Stimulated activated CD8-positive, alpha-beta memory T cell treated with anti-CD3 and anti-CD28 coated beads, Interleukin-7, amount 100 ng/mL, for 1 hour (primary cell): Measurements from ENCODE around the gene MUC12.
A peak's percentile ranks its signal among the peaks of the same experiment; 100 is the strongest.
"Not testable (repeated sequence)": the region's sequence is repeated elsewhere in the genome, so short reads cannot be mapped to it uniquely, and the experiment has no call there.

ENCODE experiments used
- DNase-seq, 2 donors: peaks; one replicate each; pipeline ENCODE4 v3.0.0-alpha.2; 2020; ENCODE audit warnings: low read depth in 2 of 2

MUC12 gene

DNA sequence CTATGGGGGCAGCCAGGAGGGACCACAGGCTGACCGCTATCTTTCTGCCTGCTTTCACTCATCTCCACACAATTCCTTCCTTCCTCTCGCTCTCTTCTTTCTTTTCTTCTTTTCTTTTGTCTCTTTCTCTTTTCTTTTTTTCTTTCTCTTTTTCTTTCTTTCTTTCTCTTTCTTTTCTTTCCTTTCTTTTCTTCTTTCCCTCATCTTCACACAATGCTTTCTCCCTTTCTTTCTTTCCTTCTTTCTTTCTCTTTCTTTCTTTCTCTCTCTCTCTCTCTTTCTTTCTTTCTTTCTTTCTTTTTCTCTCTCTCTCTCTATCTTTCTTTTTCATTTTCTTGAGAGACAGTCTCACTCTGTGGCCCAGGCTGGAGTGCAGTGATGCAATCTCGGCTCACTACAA lies 6.8 kb upstream of the MUC12 start:
- no peak for DNase-seq

DNA sequence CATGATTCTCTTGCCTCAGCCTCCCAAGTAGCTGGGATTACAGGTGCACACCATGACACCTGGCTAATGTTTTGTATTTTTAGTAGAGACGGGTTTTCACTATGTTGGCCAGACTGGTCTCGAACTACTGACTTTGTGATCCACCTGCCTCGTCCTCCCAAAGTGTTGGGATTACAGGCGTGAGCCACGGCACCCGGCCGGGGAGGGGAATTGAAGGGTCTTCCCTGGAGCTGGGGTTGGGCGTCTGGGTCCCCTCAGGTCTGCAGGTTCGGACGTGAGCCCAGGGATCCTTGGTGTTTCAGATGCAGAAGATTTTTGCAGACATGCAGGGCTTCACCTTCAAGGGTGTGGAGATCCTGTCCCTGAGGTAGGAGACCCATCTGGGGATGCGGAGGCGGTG lies 6.0 kb upstream of the MUC12 start:
- DNase-seq: no peak

DNA sequence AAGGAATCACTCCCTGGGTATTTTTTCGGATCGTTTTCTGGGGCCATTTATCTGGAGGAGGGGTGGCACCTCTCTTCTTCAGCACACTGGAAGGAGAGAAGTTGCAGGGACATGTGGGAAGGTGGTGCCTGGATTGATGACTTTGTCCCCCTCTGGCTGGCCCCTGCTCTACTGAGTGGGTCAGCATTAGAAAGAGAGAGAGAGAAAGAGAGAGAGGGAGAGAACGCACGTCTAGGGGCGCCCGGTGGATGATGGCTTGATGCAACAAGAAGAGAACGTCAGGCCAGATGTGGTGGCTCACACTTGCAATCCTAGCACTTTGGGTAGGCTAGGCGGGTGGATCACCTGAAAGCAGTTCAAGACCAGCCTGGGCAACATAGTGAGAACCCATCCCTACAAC lies 5.5 kb upstream of the MUC12 start:
- DNase-seq: no peak

DNA sequence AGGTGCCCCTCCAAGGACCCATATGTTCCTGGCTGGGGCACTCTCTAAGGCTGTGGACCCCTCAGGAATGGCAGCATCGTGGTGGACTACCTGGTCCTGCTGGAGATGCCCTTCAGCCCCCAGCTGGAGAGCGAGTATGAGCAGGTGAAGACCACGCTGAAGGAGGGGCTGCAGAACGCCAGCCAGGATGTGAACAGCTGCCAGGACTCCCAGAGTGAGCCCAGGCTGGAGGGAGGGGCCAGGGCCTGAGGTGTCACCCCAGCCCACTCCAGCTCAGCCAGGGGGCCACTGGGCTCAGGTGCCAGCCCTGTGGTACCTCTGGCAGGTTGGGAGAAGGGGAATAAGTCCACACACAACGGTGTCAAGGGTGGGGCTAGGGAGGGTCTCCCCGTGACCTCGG lies 4.7 kb upstream of the MUC12 start:
- DNase-seq: no peak

DNA sequence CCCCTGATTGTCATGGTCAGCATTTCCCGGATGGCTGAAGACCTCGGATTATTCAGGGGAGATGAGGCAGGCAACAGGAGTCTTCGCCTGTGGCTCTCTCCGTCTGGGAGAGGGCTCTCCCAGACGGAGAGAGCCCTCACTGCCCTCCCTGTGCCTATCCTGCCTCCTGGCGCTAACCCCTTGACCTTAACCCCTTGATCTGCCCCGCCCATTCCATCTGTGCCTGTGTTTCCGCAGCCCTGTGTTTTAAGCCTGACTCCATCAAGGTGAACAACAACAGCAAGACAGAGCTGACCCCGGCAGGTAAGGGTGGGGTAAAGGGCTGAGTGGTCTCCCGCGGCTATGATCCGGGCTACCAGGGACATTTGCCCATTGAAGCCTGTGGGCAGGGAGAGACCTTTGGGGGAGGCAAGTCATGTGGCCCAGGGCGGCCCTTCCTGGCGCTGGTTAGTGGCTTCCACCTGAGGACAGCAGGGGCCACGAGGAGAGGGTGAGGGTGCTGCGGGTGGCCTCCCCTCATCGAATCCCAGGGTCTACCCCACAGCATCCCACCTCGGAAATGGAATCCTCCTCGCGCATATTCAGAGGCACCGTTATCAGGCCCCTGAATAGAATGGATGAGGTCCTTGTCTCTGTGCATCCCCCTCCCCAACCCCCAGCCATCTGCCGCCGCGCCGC lies 4.2 kb upstream of the MUC12 start:
- no peak for DNase-seq

DNA sequence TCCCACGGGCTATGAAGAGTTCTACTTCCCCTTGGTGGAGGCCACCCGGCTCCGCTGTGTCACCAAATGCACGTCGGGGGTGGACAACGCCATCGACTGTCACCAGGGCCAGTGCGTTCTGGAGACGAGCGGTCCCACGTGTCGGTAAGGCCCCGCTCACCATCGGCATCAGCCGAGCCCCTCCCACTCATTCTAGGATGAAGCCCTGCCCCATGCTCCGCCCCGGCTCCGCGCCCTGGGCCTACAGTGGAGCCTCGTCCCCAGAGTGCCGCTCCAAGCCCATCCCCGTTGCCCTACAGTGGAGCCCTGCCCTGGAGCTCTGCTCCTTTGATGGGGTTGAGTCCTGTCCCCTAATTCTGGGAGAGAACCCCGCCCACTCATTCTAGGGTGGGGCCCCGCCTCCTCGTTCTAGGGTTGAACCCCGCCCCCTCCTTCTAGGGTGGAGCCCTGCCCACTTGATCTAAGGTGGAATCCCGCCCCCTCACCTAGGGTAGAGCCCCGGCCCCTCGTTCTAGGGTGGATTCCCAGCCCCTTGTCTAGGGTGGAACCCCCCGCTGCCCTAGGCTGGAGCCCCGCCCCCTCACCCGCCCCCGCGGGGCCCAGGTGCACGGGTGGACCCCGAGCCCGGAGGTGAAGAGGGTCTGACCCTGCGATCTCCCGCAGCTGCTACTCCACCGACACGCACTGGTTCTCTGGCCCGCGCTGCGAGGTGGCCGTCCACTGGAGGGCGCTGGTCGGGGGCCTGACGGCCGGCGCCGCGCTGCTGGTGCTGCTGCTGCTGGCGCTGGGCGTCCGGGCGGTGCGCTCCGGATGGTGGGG lies 3.4 kb upstream of the MUC12 start:
- DNase-seq: peak; percentile 42 to 53

DNA sequence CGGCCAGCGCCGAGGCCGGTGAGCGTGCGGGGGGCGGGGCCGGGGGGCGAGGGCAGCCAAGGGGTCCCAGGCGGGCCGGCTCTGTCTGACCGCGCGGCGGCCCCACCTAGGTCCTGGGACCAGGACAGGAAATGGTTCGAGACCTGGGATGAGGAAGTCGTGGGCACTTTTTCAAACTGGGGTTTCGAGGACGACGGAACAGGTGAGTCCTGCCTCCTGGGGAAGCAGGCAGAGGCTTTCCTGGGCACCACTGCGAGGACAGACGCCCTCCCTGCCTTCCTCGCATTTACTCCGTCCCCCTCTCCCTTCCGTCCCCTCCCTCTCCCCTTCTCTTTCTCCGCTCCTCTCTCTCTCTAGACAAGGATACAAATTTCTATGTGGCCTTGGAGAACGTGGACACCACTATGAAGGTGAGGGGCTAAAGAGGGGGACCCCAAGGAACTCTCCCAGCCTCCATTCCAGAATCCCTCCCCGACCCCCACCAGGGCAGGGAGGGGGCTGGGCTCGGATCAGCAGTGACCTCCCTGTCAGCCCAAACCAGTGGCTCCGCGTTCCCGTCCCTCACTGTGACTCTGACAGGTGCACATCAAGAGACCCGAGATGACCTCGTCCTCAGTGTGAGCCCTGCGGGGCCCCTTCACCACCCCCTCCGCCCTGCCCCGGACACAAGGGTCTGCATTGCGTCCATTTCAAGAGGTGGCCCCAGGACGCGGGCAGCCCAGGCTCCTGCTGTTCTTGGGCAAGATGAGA lies 2.6 kb upstream of the MUC12 start:
- DNase-seq: no peak

DNA sequence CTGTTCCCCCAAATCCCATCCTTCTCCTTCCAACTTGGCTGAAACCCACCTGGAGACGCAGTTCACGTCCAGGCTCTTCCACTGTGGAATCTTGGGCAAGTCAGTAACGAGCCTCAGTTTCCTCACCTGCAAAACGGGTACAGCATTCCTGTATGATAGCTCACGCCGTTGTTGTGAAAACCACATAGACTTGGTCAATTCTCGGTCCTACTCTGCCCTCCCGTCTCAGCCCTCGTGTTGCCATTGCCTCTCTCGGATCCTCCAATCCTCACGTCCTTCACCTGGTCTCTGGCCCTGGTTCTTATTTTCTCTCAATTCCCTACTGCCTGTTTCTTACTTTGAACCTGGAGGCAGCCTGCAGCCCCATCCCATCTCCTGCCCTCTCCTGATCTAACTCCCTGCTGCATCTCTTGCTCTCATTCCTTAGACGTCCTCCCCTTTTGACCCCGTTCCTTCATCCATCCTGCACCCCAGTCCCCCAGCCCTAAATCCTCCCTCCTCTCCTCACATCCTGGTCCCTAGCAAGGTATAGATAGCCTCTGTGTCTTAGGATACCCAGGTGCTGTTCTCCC lies 2.0 kb upstream of the MUC12 start:
- DNase-seq: no peak

DNA sequence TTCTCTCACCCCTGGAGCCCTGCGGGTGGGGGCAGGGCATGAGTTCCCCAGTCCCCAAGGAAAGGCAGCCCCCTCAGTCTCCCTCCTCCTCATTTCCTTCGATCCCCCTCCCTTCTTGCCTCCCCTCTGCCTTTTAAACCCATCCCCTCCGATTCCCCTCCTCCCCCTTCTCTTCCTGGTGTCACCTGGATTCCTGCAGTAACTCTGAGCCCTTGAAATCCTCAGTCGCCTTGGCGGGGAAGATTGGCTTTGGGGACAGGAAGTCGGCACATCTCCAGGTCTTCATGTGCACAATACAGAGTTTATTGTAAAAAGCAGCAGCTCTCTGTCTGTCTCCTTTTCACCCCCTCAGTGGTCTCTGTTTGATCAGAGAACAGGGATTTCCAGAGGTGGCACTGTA lies 1.3 kb upstream of the MUC12 start:
- DNase-seq: no peak

DNA sequence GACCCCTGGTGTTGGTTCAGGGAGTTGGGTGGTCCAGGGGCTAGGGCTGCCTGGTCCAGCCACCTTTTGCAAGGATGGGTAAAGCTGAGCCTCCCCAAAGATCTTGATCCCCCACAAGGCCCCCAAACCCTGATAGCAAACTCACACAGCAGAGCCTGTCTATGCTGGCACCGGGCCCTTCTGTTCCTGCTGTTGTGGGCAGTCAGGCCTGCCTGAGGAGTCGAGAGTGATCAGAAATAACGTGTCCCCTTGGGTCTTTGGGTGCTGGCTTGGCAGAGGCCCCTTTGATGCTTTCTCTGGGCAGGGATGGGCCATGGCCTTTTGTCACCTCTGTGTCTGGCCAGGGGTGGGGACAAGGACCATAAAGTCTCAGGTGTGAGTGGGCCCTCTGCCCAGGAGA lies 715 bp upstream of the MUC12 start:
- no peak for DNase-seq

DNA sequence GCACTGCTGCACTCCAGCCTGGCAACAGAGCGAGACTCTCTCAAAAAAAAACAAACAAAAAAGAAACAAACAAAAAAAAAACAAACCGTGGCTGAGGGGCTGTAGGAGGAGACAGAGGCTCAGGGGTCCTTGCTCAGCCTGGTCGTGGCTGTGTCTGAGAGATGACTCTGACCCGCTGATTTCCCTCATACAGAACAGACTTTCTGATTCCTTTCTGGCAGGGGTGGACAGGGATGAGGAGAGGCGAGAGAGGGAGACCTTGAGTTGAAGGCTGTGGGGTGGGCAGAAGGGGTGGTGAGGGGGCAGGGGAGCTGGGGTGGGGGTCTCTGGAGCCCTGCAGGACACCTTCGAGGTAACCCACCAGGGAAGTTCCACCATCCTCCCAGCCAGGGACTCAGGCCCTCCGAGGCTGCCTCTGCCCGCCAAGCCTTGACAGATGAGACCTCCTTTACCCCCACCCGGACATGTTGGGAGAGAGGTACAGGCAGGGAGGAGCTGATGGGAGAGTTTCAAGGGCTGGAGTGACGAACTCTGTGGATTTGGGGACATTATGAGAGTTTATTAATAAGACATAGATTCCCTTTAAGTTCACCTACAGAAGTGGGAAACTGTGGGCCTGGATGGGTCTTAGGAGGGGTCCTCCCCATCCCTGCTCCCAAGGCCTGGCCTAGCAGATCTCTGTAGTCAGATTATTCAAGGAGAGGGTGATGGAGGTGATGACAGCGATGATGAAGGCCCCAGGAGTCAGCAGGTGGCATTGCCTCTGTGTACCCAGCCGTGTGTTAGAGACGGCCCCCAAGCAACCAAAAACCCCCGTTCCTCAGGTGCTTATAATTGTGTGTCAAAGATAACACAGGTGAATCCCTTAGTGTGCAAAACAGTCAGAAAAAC lies 2.0 kb downstream of the MUC12 start:
- no peak for DNase-seq

DNA sequence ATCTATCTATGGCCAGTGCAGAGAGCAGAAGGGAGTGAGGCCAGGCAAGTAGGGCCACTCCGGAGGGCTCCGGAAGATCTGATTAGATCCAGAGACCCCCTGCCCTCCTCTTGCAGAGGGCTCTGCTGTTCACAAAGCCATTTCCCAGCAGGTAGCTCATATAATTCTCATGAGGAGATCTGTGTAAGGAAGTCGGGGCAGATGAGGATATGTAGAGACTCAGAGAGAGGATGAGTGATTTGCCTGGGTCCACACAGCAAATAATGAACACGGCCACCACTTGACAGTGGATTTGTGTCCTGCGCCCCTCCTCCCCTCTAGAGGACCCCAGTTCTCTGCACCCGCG lies 2.6 kb downstream of the MUC12 start:
- no peak for DNase-seq

DNA sequence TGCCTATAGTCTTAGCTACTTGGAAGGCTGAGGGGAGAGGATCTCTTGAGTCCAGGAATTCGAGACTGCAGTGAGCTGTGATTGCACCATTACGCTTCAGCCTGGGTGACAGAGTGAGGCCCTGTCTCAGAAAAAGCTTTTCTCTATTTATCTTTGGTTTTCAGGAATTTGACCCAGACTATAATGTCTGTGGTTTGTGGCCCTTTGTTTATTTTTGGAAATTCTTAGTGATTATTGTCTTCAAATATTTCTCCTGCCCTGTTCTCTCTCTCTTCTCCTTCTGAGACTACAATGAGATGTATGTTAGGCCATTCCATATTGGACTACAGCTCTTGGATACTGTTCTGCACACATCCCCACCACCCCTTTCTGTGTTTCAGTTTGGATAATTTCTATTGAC lies 4.7 kb downstream of the MUC12 start:
- no peak for DNase-seq

DNA sequence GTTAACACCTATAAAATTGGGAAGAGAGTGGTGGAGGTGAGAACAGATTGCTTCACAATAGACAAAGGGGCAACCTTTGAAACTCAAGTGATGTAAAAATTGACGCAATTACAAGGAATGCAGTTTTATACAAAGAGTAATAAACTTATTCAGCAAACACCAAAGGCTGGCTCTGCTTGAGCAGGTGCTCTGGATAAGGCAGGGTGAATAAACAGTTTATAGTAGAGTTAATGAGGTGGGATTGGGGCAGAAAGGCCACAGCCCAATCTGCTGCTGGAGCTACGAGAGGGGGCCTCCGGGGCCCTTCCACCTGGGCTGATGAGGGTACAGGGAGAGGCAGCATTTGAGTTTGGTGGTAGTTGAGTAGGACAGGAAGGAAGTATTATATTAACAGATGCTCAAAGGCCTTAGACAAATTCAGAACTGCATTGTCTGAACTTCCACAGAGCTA lies 6.0 kb downstream of the MUC12 start:
- DNase-seq: no peak

DNA sequence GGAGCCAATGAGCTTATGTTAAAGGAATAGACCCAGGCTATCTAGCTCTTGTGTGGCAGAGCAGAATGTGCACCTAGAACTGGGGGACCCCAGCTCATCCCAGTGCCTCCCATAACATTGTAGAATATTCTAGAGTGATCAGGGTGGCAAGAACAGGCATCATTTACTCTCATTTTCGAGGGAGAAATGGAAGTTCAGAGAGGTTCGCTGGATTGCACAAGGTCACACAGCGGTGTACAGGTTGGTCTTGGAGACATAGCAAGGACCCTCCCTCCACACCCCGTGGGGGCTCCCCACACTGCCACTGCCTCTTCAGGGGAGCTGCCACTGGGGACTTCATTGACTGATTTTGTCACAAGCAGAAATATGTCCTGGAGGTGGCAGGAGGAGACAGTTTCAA lies 8.9 kb downstream of the MUC12 start:
- no peak for DNase-seq

DNA sequence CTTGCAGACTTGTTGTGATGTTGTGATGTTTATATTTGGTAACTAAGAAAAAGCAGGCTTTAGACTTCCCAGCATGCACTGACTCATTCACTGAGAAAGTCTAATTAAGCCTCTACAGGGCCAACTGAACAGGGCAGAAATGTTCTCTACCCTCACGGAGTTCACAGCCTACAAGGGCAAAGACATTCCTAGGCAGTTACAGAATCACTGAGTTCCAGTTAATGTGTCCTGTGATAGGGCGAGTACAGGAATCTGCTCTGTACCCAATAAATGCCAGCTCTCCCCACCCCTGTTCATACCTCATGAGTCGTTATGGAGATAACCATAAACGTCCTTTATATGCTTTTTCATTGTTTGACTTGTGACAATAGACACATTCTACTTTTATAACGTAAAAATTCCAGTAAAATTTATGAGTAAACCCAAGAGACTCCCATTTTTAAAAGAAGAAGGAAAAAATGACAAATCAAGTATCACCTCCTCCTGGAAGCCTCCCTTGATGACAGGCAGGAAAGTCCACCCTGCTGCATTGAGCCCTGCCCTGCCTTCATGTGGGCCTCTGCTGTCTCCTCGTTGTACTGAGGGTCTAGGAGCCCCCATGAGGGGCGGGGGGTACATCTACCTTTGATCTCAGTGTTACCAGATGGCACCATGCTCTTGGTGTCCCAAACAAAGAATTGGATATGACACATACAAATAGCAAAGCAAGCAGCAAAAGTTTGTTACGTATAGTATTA lies 14.3 kb downstream of the MUC12 start:
- DNase-seq: no peak

DNA sequence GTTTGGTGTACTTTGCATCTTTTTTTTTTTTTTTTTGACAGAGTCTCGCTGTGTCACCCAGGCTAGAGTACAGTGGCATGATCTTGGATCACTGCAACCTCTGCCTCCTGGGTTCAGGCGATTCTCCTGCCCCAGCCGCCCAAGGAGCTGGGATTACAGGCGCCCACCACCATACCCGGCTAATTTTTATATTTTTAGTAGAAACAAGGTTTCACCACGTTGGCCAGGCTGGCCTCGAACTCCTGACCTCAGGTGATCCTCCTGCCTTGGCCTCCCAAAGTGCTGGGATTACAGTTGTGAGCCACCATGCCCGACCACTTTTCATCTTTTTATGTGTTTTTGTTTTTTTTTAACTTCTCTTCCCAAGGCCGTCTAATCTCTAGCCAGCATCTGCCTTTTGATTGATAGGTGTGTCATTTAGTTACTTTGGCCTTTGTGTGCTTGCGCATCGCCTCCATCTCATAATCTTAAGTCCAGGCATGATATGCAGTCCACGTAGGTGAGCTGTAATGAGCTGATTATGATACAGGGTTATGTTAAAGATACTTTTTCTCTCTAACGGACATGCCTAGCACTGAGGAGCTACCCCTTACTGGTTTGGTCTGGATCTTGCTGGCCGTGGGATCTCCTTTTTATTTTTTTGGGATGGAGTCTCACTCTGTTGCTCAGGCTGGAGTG lies 15.0 kb downstream of the MUC12 start:
- not testable (repeated sequence) for DNase-seq

DNA sequence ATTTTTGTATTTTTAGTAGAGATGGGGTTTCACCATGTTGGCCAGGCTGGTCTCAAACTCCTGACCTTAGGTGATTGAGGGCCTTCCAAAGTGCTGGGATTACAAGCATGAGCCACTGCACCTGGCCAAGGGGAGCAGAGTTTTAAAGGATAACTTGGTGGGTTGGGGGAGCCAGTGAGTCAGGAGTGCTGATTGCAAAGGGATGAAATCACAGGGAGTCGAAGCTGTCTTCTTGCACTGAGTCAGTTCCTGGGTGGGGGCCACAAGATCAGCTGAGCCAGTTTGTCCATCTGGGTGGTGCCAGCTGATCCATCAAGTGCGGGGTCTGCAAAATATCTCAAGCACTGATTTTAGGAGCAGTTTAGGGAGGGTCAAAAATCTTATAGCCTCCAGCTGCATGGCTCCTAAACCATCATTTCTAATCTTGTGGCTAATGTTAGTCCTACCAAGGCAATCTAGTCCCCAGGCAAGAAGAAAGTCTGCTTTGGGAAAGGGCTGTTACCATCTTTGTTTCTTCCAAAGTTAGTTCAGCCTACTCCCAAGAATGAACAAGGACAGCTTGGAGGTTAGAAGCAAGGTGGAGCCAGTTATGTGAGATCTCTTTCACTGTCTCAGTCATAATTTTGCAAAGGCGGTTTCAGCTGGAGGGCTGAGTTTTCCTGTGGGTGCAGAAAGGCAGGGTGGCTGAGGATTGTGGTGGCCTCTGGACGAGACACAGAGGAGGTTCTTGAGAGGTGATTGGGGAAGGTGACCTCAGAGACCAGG lies 15.8 kb downstream of the MUC12 start:
- DNase-seq: not testable (repeated sequence)

DNA sequence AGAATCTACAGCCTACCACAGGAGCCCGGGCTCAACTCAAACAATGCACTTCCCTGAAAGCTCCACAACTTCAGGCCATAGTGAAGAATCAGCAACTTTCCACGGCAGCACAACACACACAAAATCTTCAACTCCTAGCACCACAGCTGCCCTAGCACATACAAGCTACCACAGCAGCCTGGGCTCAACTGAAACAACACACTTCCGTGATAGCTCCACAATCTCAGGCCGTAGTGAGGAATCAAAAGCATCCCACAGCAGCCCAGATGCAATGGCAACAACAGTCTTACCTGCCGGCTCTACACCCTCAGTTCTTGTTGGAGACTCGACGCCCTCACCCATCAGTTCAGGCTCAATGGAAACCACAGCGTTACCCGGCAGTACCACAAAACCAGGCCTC lies 22.3 kb downstream of the MUC12 start:
- DNase-seq: no peak
